ENCODE measurements around the gene FOXC1. TPM values are rescaled to one million over a fixed set of nuclear protein-coding genes. Genes with fewer than 3 reads are reported as not detected.

Gene FOXC1
- total RNA-seq, 4 donors from 2014 or later: 3.8 to 10.1 (median 6.7) TPM

- DNase-seq (ENCODE audit: low spot score) (no peak), ATAC-seq (ENCODE audit: low FRiP score) (no peak)
- TF ChIP-seq CTCF (IDR thresholded peaks at IDR 0.05): no peak
Observed at GRCh38 chr6:1611572-1612298, 2.0 kb downstream of the FOXC1 start.

GRCh38 chr6:1612299-1612973 is 2.7 kb downstream of the FOXC1 start:
- DNase-seq (ENCODE audit: low spot score): no peak
- TF ChIP-seq CTCF (IDR thresholded peaks at IDR 0.05): no peak
- no peak for ATAC-seq (ENCODE audit: low FRiP score)

DNA sequence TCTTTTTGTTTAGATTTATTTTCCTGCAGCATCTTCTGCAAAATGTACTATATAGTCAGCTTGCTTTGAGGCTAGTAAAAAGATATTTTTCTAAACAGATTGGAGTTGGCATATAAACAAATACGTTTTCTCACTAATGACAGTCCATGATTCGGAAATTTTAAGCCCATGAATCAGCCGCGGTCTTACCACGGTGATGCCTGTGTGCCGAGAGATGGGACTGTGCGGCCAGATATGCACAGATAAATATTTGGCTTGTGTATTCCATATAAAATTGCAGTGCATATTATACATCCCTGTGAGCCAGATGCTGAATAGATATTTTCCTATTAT is 3.2 kb downstream of the FOXC1 start:
- no peak for TF ChIP-seq CTCF (IDR thresholded peaks at IDR 0.05)
- DNase-seq (ENCODE audit: low spot score) (no peak), ATAC-seq (ENCODE audit: low FRiP score) (no peak)

GRCh38 chr6:1613346-1613687 is 3.6 kb downstream of the FOXC1 start:
- no peak for ATAC-seq (ENCODE audit: low FRiP score)
- no peak for DNase-seq (ENCODE audit: low spot score)
- TF ChIP-seq CTCF (IDR thresholded peaks at IDR 0.05): no peak

GRCh38 chr6:1613688-1614447 is 4.2 kb downstream of the FOXC1 start:
- no peak for ATAC-seq (ENCODE audit: low FRiP score)
- no peak for TF ChIP-seq CTCF (IDR thresholded peaks at IDR 0.05)
- DNase-seq (ENCODE audit: low spot score): no peak

- no peak for ATAC-seq (ENCODE audit: low FRiP score)
- TF ChIP-seq CTCF (IDR thresholded peaks at IDR 0.05): no peak
- no peak for DNase-seq (ENCODE audit: low spot score)
Observed at GRCh38 chr6:1614448-1615150, 4.9 kb downstream of the FOXC1 start.

Measured in omental fat pad (tissue), 4 donors.